ENCODE data around the gene IFT57.

Gene IFT57

DNA sequence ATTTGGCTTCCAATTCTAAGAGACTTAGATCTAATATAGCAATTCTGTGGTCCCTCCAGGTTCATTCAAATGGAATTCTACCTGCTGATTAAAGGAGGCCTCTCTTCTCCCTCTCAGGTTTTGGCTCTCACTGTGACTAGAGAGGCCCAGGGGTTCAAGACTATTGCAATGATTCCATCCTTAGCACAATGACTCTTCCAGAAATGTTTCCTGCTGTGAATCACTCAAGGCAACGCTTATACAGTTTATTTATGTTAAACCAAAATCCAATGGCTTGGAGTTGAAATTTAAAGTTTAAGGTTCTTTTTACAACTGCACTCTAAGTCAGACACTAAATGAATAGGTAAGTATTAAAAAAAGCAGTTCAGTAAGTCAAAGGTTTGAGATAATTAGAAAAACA, 39.9 kb downstream of the IFT57 start:
- H3K27ac ChIP-seq, result no peak overlapping the region
- TF ChIP-seq ZFX (IDR thresholded peaks at IDR 0.05; ENCODE audit: borderline replicate concordance) (no peak), CTCF (IDR thresholded peaks at IDR 0.05) (no peak)

GRCh38 chr3:108181172-108181571, 41.1 kb downstream of the IFT57 start:
- H3K27ac ChIP-seq, result no peak overlapping the region
- TF ChIP-seq ZFX (IDR thresholded peaks at IDR 0.05; ENCODE audit: borderline replicate concordance) (no peak), CTCF (IDR thresholded peaks at IDR 0.05) (no peak)

GRCh38 chr3:108180194-108180593, 42.0 kb downstream of the IFT57 start:
- TF ChIP-seq CTCF (IDR thresholded peaks at IDR 0.05), result no peak
- no peak for TF ChIP-seq ZFX (IDR thresholded peaks at IDR 0.05; ENCODE audit: borderline replicate concordance)
- H3K27ac ChIP-seq, result no peak overlapping the region

DNA sequence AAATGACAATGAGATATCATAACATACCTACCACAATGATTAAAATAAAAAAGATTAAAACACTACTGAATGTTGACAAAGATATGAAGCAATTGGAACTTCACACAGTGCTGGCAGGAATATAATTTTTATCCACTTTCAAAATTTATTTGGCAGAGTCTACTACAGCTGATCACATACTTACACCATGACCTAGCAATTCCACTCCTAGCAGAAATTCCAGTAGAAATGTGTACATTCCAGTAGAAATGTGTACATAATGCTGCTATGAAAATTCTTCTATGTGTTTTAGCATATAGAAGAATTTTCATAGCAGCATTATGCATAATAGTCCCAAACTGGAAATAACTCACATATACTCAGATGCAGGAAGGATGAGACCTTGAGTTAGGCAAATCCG, 43.5 kb downstream of the IFT57 start:
- TF ChIP-seq CTCF (IDR thresholded peaks at IDR 0.05) (no peak), ZFX (IDR thresholded peaks at IDR 0.05; ENCODE audit: borderline replicate concordance) (no peak)
- H3K27ac ChIP-seq, result no peak overlapping the region

- no peak overlapping the region for H3K27ac ChIP-seq
- TF ChIP-seq ZFX (IDR thresholded peaks at IDR 0.05; ENCODE audit: borderline replicate concordance), result no peak
- no peak for TF ChIP-seq CTCF (IDR thresholded peaks at IDR 0.05)
Measured at GRCh38 chr3:108177536-108177935, 44.7 kb downstream of the IFT57 start.

DNA sequence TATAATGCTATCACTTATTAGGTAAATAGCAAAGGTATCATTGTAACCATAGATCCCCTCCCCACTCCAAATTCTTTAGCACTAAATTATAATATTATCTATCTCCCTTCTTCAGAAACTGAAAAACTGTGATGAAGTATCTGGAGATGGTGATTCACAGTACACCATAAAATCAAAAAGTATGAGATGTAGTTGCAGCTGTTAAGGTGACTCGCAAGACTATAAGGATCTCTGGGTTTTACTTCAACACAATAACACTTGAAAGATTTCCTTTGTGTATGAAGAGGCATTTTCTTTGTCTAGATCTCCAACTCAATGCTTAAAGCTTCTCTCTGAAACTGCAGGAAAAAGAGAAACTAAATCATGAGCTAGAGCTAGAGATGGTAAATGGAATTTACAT, 46.9 kb downstream of the IFT57 start:
- no peak for TF ChIP-seq ZFX (IDR thresholded peaks at IDR 0.05; ENCODE audit: borderline replicate concordance)
- no peak for TF ChIP-seq CTCF (IDR thresholded peaks at IDR 0.05)
- no peak overlapping the region for H3K27ac ChIP-seq

- TF ChIP-seq ZFX (IDR thresholded peaks at IDR 0.05; ENCODE audit: borderline replicate concordance) (no peak), CTCF (IDR thresholded peaks at IDR 0.05) (no peak)
- no peak overlapping the region for H3K27ac ChIP-seq
Measured at GRCh38 chr3:108171106-108171505, 51.1 kb downstream of the IFT57 start.

All from 22Rv1 (cell line).